ENCODE measurements around the gene NSD1. TPM values are rescaled to one million over a fixed set of nuclear protein-coding genes. Genes with fewer than 3 reads are reported as not detected.
"Not testable (repeated sequence)": the region's sequence is repeated elsewhere in the genome, so short reads cannot be mapped to it uniquely, and the experiment has no call there.

The NSD1 gene
- total and polyA plus RNA-seq, 7 experiments from 2014 or later, result 57.0 to 126 (median 114) TPM

GRCh38 chr5:177177847-177178437, 44.4 kb downstream of the NSD1 start:
- ATAC-seq; H3K9me3 ChIP-seq (ENCODE audit: control insufficient read depth in 2 of 3, low read length in 3 of 3); intact Hi-C loops (cut with micrococcal nuclease); H3K27ac ChIP-seq (ENCODE audit: low read depth, low read length); H3K4me3 Mint-ChIP-seq; H3K36me3 ChIP-seq (ENCODE audit: control insufficient read depth in 2 of 3, insufficient read depth in 3 of 3, low read length in 3 of 3); H3K4me1 ChIP-seq (ENCODE audit: control insufficient read depth in 2 of 2, insufficient read depth in 2 of 2, low read length in 2 of 2); H3K4me3 ChIP-seq (ENCODE audit: low read length); H3K27me3 ChIP-seq (ENCODE audit: control insufficient read depth in 2 of 2, insufficient read depth in 2 of 2, low read length in 2 of 2); CTCF ChIA-PET; H3K27me3 Mint-ChIP-seq; H3K9me3 Mint-ChIP-seq; DNase-seq; H3K27ac Mint-ChIP-seq: not testable (repeated sequence)
- H3K36me3 Mint-ChIP-seq, result peaks cover 0 to 11% (median 0%) of the 10 kb centered on the region in 5 donors
- peaks cover 10 to 38% (median 24%) of the 10 kb centered on the region in 7 donors for H3K4me1 Mint-ChIP-seq
- POLR2A ChIA-PET, result interaction anchor here (0.7 kb wide), 1 partner anchor 26 kb away, joined by 3 read pairs; no protein-coding TSS in a partner anchor

GRCh38 chr5:177178733-177179304, 45.2 kb downstream of the NSD1 start:
- ATAC-seq, result no peak

GRCh38 chr5:177179431-177179830, 45.9 kb downstream of the NSD1 start:
- Histone ChIP-seq H3K27me3 (ENCODE audit: control insufficient read depth in 2 of 2, insufficient read depth in 2 of 2, low read length in 2 of 2) (no peaks in the 10 kb centered on the region), H3K4me1 (ENCODE audit: control insufficient read depth in 2 of 2, insufficient read depth in 2 of 2, low read length in 2 of 2) (peaks cover 0 to 5% of the 10 kb centered on the region in 2 donors), H3K36me3 (ENCODE audit: control insufficient read depth in 2 of 3, insufficient read depth in 3 of 3, low read length in 3 of 3) (peaks cover 0 to 6% (median 0%) of the 10 kb centered on the region in 3 experiments), H3K9me3 (ENCODE audit: control insufficient read depth in 2 of 3, low read length in 3 of 3) (no peaks in the 10 kb centered on the region), H3K4me3 (ENCODE audit: low read length) (no peak overlapping the region), H3K27ac (ENCODE audit: low read depth, low read length) (no peak overlapping the region)
- H3K27ac Mint-ChIP-seq, result peak overlapping the region in 1 of 9 donors; percentile 45
- ATAC-seq (no peak), DNase-seq (no peak)
- H3K27me3 Mint-ChIP-seq, result no peaks in the 10 kb centered on the region
- peaks cover 0 to 8% (median 0%) of the 10 kb centered on the region in 5 donors for H3K36me3 Mint-ChIP-seq
- intact Hi-C loops (cut with micrococcal nuclease), result no loop called here
- no peak overlapping the region for H3K4me3 Mint-ChIP-seq
- peaks cover 17 to 45% (median 36%) of the 10 kb centered on the region in 7 donors for H3K4me1 Mint-ChIP-seq
- CTCF ChIA-PET, result no interaction called here
- no peaks in the 10 kb centered on the region for H3K9me3 Mint-ChIP-seq
- POLR2A ChIA-PET, result no interaction called here

More at GRCh38 chr5:177178733-177179304, 45.2 kb downstream of the NSD1 start:
- ChIA-PET CTCF (no interaction called here), POLR2A (interaction anchor here (0.7 kb wide), 1 partner anchor 27 kb away, joined by 3 read pairs; no protein-coding TSS in a partner anchor)
- peak overlapping the region in 5 of 9 donors; percentile 7 to 45 (median 21) for H3K27ac Mint-ChIP-seq
- peaks cover 0 to 6% (median 0%) of the 10 kb centered on the region in 3 experiments for H3K36me3 ChIP-seq (ENCODE audit: control insufficient read depth in 2 of 3, insufficient read depth in 3 of 3, low read length in 3 of 3)
- H3K4me1 Mint-ChIP-seq, result peaks cover 13 to 39% (median 29%) of the 10 kb centered on the region in 7 donors
- intact Hi-C loops (cut with micrococcal nuclease), result no loop called here
- peaks cover 0 to 8% (median 0%) of the 10 kb centered on the region in 5 donors for H3K36me3 Mint-ChIP-seq
- H3K27me3 Mint-ChIP-seq, result no peaks in the 10 kb centered on the region
- H3K4me3 ChIP-seq (ENCODE audit: low read length), result no peak overlapping the region
- H3K4me1 ChIP-seq (ENCODE audit: control insufficient read depth in 2 of 2, insufficient read depth in 2 of 2, low read length in 2 of 2), result peaks cover 0 to 5% of the 10 kb centered on the region in 2 donors
- no peak overlapping the region for H3K4me3 Mint-ChIP-seq
- no peaks in the 10 kb centered on the region for H3K27me3 ChIP-seq (ENCODE audit: control insufficient read depth in 2 of 2, insufficient read depth in 2 of 2, low read length in 2 of 2)
- no peak for DNase-seq
- no peaks in the 10 kb centered on the region for H3K9me3 Mint-ChIP-seq
- H3K9me3 ChIP-seq (ENCODE audit: control insufficient read depth in 2 of 3, low read length in 3 of 3), result no peaks in the 10 kb centered on the region
- no peak overlapping the region for H3K27ac ChIP-seq (ENCODE audit: low read depth, low read length)

GRCh38 chr5:177183142-177183541, 49.6 kb downstream of the NSD1 start:
- DNase-seq, result no peak
- no peak overlapping the region for H3K4me3 Mint-ChIP-seq
- H3K4me1 Mint-ChIP-seq, result peaks cover 17 to 54% (median 46%) of the 10 kb centered on the region in 7 donors
- no peaks in the 10 kb centered on the region for H3K27me3 Mint-ChIP-seq
- POLR2A ChIA-PET, result no interaction called here
- H3K27ac ChIP-seq (ENCODE audit: low read depth, low read length), result no peak overlapping the region
- CTCF ChIA-PET, result no interaction called here
- no peak overlapping the region for H3K4me3 ChIP-seq (ENCODE audit: low read length)
- intact Hi-C loops (cut with micrococcal nuclease), result no loop called here
- H3K36me3 Mint-ChIP-seq, result peaks cover 0 to 17% (median 0%) of the 10 kb centered on the region in 5 donors
- H3K27ac Mint-ChIP-seq, result peak overlapping the region in 1 of 9 donors; percentile 60
- no peaks in the 10 kb centered on the region for H3K9me3 Mint-ChIP-seq
- H3K36me3 ChIP-seq (ENCODE audit: control insufficient read depth in 2 of 3, insufficient read depth in 3 of 3, low read length in 3 of 3), result peaks cover 0 to 13% (median 0%) of the 10 kb centered on the region in 3 experiments
- H3K27me3 ChIP-seq (ENCODE audit: control insufficient read depth in 2 of 2, insufficient read depth in 2 of 2, low read length in 2 of 2), result no peaks in the 10 kb centered on the region
- no peaks in the 10 kb centered on the region for H3K9me3 ChIP-seq (ENCODE audit: control insufficient read depth in 2 of 3, low read length in 3 of 3)
- ATAC-seq, result no peak
- peaks cover 0 to 5% of the 10 kb centered on the region in 2 donors for H3K4me1 ChIP-seq (ENCODE audit: control insufficient read depth in 2 of 2, insufficient read depth in 2 of 2, low read length in 2 of 2)

GRCh38 chr5:177183766-177184360, 50.3 kb downstream of the NSD1 start:
- no peak for DNase-seq
- Mint-ChIP-seq H3K27me3 (no peaks in the 10 kb centered on the region), H3K4me1 (peaks cover 16 to 57% (median 48%) of the 10 kb centered on the region in 7 donors), H3K4me3 (no peak overlapping the region), H3K36me3 (peaks cover 0 to 13% (median 0%) of the 10 kb centered on the region in 5 donors), H3K9me3 (no peaks in the 10 kb centered on the region), H3K27ac (peak overlapping the region in 7 of 9 donors; percentile 0 to 77 (median 29))
- ChIA-PET POLR2A (no interaction called here), CTCF (interaction anchor here (1.9 kb wide), 1 partner anchor 70 kb away, joined by 4 read pairs; no protein-coding TSS in a partner anchor)
- no peak overlapping the region for H3K27ac ChIP-seq (ENCODE audit: low read depth, low read length)
- H3K4me1 ChIP-seq (ENCODE audit: control insufficient read depth in 2 of 2, insufficient read depth in 2 of 2, low read length in 2 of 2), result peaks cover 0 to 3% of the 10 kb centered on the region in 2 donors
- no peaks in the 10 kb centered on the region for H3K27me3 ChIP-seq (ENCODE audit: control insufficient read depth in 2 of 2, insufficient read depth in 2 of 2, low read length in 2 of 2)
- ATAC-seq, result no peak
- no peaks in the 10 kb centered on the region for H3K9me3 ChIP-seq (ENCODE audit: control insufficient read depth in 2 of 3, low read length in 3 of 3)
- no peak overlapping the region for H3K4me3 ChIP-seq (ENCODE audit: low read length)
- intact Hi-C loops (cut with micrococcal nuclease), result no loop called here
- peaks cover 0 to 13% (median 0%) of the 10 kb centered on the region in 3 experiments for H3K36me3 ChIP-seq (ENCODE audit: control insufficient read depth in 2 of 3, insufficient read depth in 3 of 3, low read length in 3 of 3)

- ATAC-seq (no peak), DNase-seq (no peak)
- Mint-ChIP-seq H3K4me1 (peaks cover 18 to 54% (median 51%) of the 10 kb centered on the region in 7 donors), H3K4me3 (no peak overlapping the region), H3K27me3 (no peaks in the 10 kb centered on the region), H3K9me3 (no peaks in the 10 kb centered on the region), H3K27ac (no peak overlapping the region), H3K36me3 (peaks cover 0 to 11% (median 0%) of the 10 kb centered on the region in 5 donors)
- Histone ChIP-seq H3K4me1 (ENCODE audit: control insufficient read depth in 2 of 2, insufficient read depth in 2 of 2, low read length in 2 of 2) (no peaks in the 10 kb centered on the region), H3K4me3 (ENCODE audit: low read length) (no peak overlapping the region), H3K27ac (ENCODE audit: low read depth, low read length) (no peak overlapping the region), H3K36me3 (ENCODE audit: control insufficient read depth in 2 of 3, insufficient read depth in 3 of 3, low read length in 3 of 3) (peaks cover 0 to 13% (median 0%) of the 10 kb centered on the region in 3 experiments), H3K9me3 (ENCODE audit: control insufficient read depth in 2 of 3, low read length in 3 of 3) (no peaks in the 10 kb centered on the region), H3K27me3 (ENCODE audit: control insufficient read depth in 2 of 2, insufficient read depth in 2 of 2, low read length in 2 of 2) (no peaks in the 10 kb centered on the region)
- ChIA-PET CTCF (interaction anchor here (0.7 kb wide), 1 partner anchor 73 kb away, joined by 3 read pairs; no protein-coding TSS in a partner anchor), POLR2A (no interaction called here)
- intact Hi-C loops (cut with micrococcal nuclease), result no loop called here
These were observed 52.4 kb downstream of the NSD1 start for GRCh38 chr5:177185993-177186392.

Measured in naive thymus-derived CD4-positive, alpha-beta T cell (primary cell).